Immature natural killer cell (primary cell): Measurements from ENCODE around the gene CD244. TPM values are rescaled to one million over a fixed set of nuclear protein-coding genes. Genes with fewer than 3 reads are reported as not detected.
"Not testable (repeated sequence)": the region's sequence is repeated elsewhere in the genome, so short reads cannot be mapped to it uniquely, and the experiment has no call there.

Experiments used
- DNase-seq, 3 donors: peaks; one replicate each; pipeline ENCODE4 v3.0.0; 2022; ENCODE audit warnings: mixed read lengths in 1 of 3
- H3K27ac Mint-ChIP-seq, 6 donors: one replicate each; pipeline ENCODE4 v1.8.0; 2020; ENCODE audit warnings: mixed read lengths in 6 of 6, mild to moderate bottlenecking in 5 of 6, inconsistent platforms in 4 of 6, moderate library complexity in 3 of 6
- H3K27me3 Mint-ChIP-seq, 3 donors: one replicate each; pipeline ENCODE4 v1.8.0; 2020 to 2021; ENCODE audit warnings: low read depth in 3 of 3, mild to moderate bottlenecking in 3 of 3, mixed read lengths in 3 of 3, moderate library complexity in 3 of 3, inconsistent platforms in 1 of 3
- H3K36me3 Mint-ChIP-seq, 3 donors: one replicate each; pipeline ENCODE4 v1.8.0; 2020; ENCODE audit warnings: mixed read lengths in 3 of 3, inconsistent platforms in 2 of 3, mild to moderate bottlenecking in 2 of 3
- H3K4me1 Mint-ChIP-seq, 2 donors: one replicate each; pipeline ENCODE4 v1.8.0; 2020; ENCODE audit warnings: inconsistent platforms in 2 of 2, mild to moderate bottlenecking in 2 of 2, mixed read lengths in 2 of 2, moderate library complexity in 1 of 2
- H3K4me3 Mint-ChIP-seq, 5 donors: one replicate each; pipeline ENCODE4 v1.8.0; 2020; ENCODE audit warnings: mild to moderate bottlenecking in 5 of 5, mixed read lengths in 5 of 5, inconsistent platforms in 3 of 5, moderate library complexity in 3 of 5
- H3K9me3 Mint-ChIP-seq, 6 donors: one replicate each; pipeline ENCODE4 v1.8.0; 2020; ENCODE audit warnings: mild to moderate bottlenecking in 6 of 6, mixed read lengths in 6 of 6, inconsistent platforms in 4 of 6, moderate library complexity in 3 of 6
- polyA plus RNA-seq, 3 donors: library from polyadenylated mRNA; unstranded; fragments of 300-500 nt; fragmentation: Illumina TruSeq; gene quantifications; one replicate each; pipeline ENCODE4 v1.2.3, GENCODE V29; 2021

The CD244 gene
- polyA plus RNA-seq, 3 donors from 2014 or later = 301 to 501 (median 410) TPM

DNA sequence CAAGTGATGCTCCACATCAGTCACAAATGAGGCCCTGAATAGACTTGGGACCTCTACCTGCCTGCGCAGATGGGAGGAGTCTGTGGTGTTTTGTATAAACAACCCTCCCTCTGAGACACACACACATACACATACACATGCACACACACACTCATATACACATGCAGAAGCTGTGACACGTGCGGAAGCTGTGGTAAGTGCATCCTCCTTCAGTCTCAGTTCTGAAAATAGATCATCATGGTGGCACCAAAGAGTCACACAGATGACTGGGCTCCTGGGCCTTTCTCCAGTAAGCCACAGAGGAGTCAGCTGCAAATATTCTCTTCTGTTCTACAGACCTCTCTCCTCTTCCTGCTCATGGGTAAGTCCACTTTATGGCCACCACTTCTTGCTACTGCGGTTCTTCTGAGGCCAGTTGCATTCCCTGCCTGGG is 66.7 kb downstream of the CD244 start, which contains the start of gene LY9:
Gene LY9, plus strand, starts transcription at position 224 of the 433 bp plus-strand sequence. Its CDS starts 14 bp downstream, at position 238.
- peak within 1 kb of the TSS; percentile 85 to 96 (median 90) for H3K4me3 Mint-ChIP-seq
- peak; percentile 80 to 88 (median 84) for DNase-seq
- peaks cover 0 to 9% (median 5%) of the 10 kb centered on the region in 3 donors for H3K27me3 Mint-ChIP-seq
- peaks cover 59 to 64% of the 10 kb centered on the region in 2 donors for H3K4me1 Mint-ChIP-seq
- peak within 1 kb of the TSS; percentile 84 to 97 (median 94) for H3K27ac Mint-ChIP-seq
- no peaks in the 10 kb centered on the region for H3K9me3 Mint-ChIP-seq
- peaks cover 0 to 4% (median 4%) of the 10 kb centered on the region in 3 donors for H3K36me3 Mint-ChIP-seq

DNA sequence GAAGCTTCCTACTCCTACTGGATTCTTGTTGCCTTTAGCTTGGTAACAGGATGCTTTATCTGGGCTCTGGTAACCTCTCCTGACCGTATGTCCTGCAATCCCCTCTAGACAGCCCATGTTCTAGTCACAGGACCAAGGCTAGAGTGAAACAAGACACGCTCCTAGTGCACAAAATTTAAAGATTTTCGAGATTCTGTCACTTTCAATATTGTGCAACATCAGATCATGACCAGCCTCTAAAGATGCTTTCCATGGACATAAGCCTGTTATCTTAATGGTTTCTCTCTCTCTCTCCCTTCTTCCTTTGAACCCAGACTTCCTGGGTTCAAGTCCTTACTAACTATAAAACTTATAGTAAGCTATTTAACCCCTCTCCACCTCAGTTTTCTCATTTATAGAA is 68.3 kb downstream of the CD244 start:
- Mint-ChIP-seq H3K36me3 (no peaks in the 10 kb centered on the region), H3K4me3 (no peak overlapping the region), H3K4me1 (peaks cover 44 to 48% of the 10 kb centered on the region in 2 donors), H3K27ac (peak overlapping the region in 5 of 6 donors; percentile 14 to 87 (median 68)), H3K9me3 (no peaks in the 10 kb centered on the region), H3K27me3 (peaks cover 0 to 9% (median 5%) of the 10 kb centered on the region in 3 donors)
- DNase-seq = no peak

DNA sequence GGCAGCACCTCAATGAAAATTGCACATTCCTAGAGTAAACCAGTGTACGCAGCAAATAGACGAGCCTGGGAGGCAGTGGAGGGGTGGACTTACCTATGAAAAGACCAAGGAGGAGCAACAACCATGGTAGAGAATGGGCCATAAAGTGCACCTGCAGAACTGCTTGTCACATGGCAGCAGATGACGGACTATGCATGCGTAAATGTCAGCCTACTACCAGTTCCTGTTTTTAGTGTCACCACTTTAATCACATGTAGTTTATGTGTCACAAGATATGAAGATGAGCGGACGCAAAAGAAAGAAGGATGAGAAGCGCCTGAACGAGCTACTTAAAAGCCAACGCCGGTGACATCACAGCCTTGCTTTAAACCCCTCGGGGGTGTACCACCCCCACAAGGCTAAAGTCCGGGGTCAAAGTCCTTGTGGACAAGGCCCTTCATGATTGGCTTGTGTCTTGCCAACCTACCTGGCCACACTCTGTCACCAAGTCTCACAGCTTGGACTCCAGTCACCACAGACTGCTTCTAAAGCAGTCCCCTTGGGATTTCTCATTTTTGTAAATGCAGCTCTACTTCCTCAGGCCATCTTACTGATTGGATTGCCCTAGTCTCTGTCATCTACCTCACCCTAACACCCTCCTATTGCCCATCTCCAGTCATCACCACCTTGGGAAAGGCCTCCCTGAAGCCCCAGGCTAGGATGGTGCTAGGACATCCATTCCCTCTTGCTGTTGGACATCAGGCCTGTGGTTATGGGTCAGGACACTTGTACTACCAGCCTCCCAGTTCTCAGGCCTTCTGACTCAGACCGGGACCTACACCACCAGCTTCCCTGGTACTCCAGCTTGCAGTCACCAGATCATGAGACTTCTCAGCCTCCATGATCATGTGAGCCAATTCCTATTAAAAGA is 72.7 kb downstream of the CD244 start:
- Mint-ChIP-seq H3K27me3 (peaks cover 0 to 2% (median 0%) of the 10 kb centered on the region in 3 donors), H3K9me3 (no peaks in the 10 kb centered on the region), H3K27ac (no peak overlapping the region), H3K4me3 (no peak overlapping the region), H3K4me1 (peaks cover 3 to 4% of the 10 kb centered on the region in 2 donors), H3K36me3 (no peaks in the 10 kb centered on the region)
- DNase-seq = no peak

DNA sequence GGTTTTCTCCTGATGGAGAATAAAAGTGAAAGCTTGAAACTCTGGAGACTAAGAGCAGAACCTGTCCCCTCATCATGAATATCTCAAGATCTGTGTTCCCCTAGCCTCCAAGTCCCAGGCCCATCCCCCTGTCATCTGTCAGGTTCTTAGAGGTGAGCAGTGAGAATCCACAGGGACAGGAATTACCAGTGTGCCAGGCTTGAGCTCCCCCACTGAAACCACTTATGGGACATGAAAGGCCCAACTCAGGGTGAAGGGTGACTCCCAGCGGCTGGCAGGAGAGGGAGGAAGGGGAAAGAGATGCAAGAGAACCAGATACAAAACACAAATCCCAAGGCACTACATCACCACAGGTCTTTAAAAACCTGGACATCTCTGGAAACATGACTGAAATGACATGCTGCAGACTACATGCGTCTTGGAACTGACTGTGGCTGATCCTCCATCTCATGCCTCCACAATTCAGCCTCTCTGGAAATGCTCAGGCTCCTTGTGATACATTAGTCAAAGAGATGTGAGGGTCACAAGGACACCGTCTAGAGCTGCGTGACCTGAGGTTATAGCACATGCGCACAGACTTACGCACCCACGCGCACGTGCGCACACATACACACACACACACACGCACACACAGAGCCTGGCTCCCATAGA is 73.5 kb downstream of the CD244 start:
- Mint-ChIP-seq H3K9me3 (no peaks in the 10 kb centered on the region), H3K27ac (no peak overlapping the region), H3K4me3 (no peak overlapping the region), H3K27me3 (peaks cover 0 to 1% (median 0%) of the 10 kb centered on the region in 3 donors), H3K4me1 (peaks cover 0 to 2% of the 10 kb centered on the region in 2 donors), H3K36me3 (no peaks in the 10 kb centered on the region)
- no peak for DNase-seq

DNA sequence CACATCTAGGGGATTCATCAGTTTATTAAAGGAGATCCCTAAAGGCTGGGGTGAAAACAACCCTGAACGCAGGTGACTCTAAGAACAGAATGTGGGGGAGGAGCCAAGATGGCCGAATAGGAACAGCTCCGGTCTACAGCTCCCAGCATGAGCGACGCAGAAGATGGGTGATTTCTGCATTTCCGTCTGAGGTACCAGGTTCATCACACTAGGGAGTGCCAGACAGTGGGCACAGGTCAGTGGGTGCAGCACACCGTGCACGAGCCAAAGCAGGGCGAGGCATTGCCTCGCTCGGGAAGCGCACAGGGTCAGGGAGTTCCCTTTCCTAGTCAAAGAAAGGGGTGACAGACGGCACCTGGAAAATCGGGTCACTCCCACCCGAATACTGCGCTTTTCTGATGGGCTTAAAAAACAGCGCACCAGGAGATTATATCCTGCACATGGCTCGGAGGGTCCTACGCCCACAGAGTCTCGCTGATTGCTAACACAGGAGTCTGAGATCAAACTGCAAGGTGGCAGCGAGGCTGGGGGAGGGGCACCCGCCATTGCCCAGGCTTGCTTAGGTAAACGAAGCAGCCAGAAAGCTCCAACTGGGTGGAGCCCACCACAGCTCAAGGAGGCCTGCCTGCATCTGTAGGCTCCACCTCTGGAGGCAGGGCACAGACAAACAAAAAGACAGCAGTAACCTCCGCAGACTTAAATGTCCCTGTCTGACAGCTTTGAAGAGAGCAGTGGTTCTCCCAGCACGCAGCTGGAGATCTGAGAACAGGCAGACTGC is 79.5 kb downstream of the CD244 start:
- not testable (repeated sequence) for H3K4me1 Mint-ChIP-seq, H3K36me3 Mint-ChIP-seq, H3K4me3 Mint-ChIP-seq, DNase-seq, H3K9me3 Mint-ChIP-seq, H3K27me3 Mint-ChIP-seq, H3K27ac Mint-ChIP-seq

DNA sequence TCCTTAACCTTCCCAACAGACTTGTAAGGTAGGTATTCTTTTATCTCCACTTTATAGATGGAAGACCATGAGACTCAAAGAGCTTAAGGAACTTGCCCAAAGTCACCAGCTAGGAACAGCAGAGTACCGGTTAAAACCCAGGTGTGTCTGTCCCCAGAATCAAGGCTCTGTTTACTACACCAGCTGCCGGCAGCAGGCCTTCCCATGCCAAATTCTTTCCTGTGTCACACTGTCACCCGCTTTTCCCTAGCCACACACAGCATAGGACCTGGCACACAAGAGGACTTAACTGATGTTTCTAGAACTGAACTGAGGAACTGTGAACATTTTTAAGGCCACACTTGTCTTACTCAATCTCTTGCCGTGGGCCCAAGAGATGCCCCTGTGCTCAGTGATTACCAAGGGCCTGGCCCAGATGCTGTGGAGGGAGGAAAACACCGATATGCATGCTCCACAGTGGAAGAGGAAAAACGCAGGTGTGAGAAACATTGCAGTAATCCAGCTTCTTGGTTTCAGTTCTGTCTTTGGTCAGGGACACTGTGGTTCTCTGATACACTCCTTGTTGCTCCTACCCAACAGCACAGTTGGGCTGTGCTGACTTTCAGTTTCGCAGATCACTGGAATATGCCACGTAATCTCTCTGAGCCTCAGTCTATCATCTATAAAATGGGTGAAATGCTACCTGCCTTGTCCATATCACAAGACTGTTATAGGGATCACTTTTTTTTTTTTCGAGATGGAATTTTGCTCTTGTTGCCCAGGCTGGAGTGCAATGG is 80.6 kb downstream of the CD244 start:
- DNase-seq = no peak
- Mint-ChIP-seq H3K27me3 (peaks cover 0 to 2% (median 0%) of the 10 kb centered on the region in 3 donors), H3K4me1 (no peaks in the 10 kb centered on the region), H3K36me3 (no peaks in the 10 kb centered on the region), H3K4me3 (peak overlapping the region in 1 of 5 donors; percentile 20), H3K27ac (peak overlapping the region in 5 of 6 donors; percentile 3 to 60 (median 16)), H3K9me3 (no peaks in the 10 kb centered on the region)

DNA sequence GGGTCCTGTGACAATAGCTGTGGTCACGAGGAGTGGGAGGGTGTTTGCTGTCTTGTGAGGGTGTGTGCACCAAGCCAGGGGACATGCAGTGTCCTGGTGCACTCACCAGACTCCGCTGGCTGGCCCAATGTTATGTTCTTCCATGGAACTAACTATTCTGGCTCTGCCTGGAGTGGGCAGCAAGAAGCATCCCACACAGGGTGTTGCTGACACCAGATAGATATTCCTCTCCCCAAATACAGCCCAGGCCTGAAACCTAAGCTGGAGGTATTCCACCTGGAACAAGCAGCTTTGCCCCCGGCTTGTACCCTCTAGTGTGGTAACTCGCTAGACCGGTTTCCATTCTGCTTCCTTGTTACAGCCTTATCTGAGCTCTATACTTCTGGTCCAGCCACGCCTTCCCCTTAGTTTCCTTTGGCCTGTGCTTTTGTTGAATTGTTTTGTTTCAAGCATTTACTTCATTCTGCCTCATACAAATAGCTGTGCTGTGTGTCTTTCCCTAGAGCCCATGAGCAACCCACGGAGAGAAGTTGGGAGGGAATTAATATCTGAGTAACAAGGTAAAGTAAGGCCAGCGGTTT is 81.4 kb downstream of the CD244 start:
- Mint-ChIP-seq H3K4me3 (no peak overlapping the region), H3K36me3 (no peaks in the 10 kb centered on the region), H3K9me3 (no peaks in the 10 kb centered on the region), H3K4me1 (no peaks in the 10 kb centered on the region), H3K27ac (no peak overlapping the region), H3K27me3 (peaks cover 0 to 2% (median 0%) of the 10 kb centered on the region in 3 donors)
- no peak for DNase-seq

DNA sequence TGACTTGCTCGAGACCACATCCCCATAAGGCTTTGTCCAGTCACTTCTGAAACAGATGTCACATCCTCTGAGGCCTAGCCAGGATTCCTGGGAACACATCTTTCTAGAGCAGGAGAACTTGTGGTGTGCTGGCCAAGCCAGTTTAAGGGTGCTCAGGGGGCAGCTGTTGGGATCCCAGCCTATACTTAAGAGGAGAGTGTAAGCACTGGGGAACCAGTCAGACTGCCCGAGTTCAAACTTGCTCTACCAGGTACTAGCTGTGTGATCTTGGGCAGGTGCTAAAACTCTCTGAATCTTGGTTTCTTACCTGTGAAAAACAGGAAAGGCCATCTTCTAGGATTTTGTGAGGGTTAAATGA is 82.3 kb downstream of the CD244 start:
- DNase-seq = no peak
- no peak overlapping the region for H3K4me3 Mint-ChIP-seq

More for the DNA sequence above, 82.3 kb downstream of the CD244 start:
- Mint-ChIP-seq H3K36me3 (no peaks in the 10 kb centered on the region), H3K4me1 (no peaks in the 10 kb centered on the region), H3K27me3 (peaks cover 0 to 2% (median 2%) of the 10 kb centered on the region in 3 donors), H3K9me3 (no peaks in the 10 kb centered on the region), H3K27ac (no peak overlapping the region)

Other genes starting within 250 kb of the CD244 start
- gene SLAMF1, start 215.8 kb downstream of the CD244 start, polyA plus RNA-seq = under 1 TPM in 2 of 3 donors, not detected in 1; 0.12 to 0.21 TPM
- gene CD48, start 151.1 kb downstream of the CD244 start, polyA plus RNA-seq = 100 to 1,000 TPM; 202 to 229 (median 205) TPM
- 100 to 1,000 TPM; 316 to 379 (median 359) TPM for gene SLAMF7, start 123.6 kb downstream of the CD244 start, polyA plus RNA-seq
- gene LY9, start 66.7 kb downstream of the CD244 start, polyA plus RNA-seq = 10 to 100 TPM; 46.1 to 68.2 (median 57.2) TPM
- under 1 TPM in 1 of 3 donors, not detected in 2; 0.77 TPM for gene ITLN1, start 22.3 kb upstream of the CD244 start, polyA plus RNA-seq
- gene ITLN2, start 91.9 kb upstream of the CD244 start, polyA plus RNA-seq = not detected
- 10 to 100 TPM; 11.5 to 53.2 (median 27.7) TPM for gene F11R, start 158.3 kb upstream of the CD244 start, polyA plus RNA-seq
- gene TSTD1, start 176.1 kb upstream of the CD244 start, polyA plus RNA-seq = 100 to 1,000 TPM; 229 to 385 (median 349) TPM
- 10 to 100 TPM in 1 of 3 donors, 1 to 10 TPM in 1, not detected in 1; 7.9 to 12.2 TPM for gene USF1, start 183.1 kb upstream of the CD244 start, polyA plus RNA-seq
- gene ARHGAP30, start 207.0 kb upstream of the CD244 start, polyA plus RNA-seq = 100 to 1,000 TPM in 2 of 3 donors, 10 to 100 TPM in 1; 98.0 to 265 (median 103) TPM
- gene NECTIN4, start 226.7 kb upstream of the CD244 start, polyA plus RNA-seq = not detected
- under 1 TPM in 1 of 3 donors, not detected in 2; 0.59 TPM for gene KLHDC9, start 235.5 kb upstream of the CD244 start, polyA plus RNA-seq